GM12891 (cell line): ENCODE measurements around the gene DDX10.
"Not testable (repeated sequence)": the region's sequence is repeated elsewhere in the genome, so short reads cannot be mapped to it uniquely, and the experiment has no call there.

ENCODE experiments used
- DNase-seq: peaks from one replicate; pipeline ENCODE4 v3.0.0; 2011; ENCODE audit warnings: low spot score; ENCODE audit not compliant: insufficient read length
- FAIRE-seq: peaks from 2 replicates; lab custom pipeline; 2011; peaks lifted over from hg19 to GRCh38; lab: Jason Lieb, UNC
- PAX5 ChIP-seq: IDR thresholded peaks from 2 replicates; pipeline ENCODE4 v1.6.1; 2011; ENCODE audit warnings: low read length, moderate library complexity, mild to moderate bottlenecking; ENCODE audit not compliant: insufficient read depth, severe bottlenecking
- POLR2A ChIP-seq: IDR thresholded peaks from 2 replicates; pipeline ENCODE4 v1.6.1; 2011; ENCODE audit warnings: low read depth, low read length, control low read depth
- POLR2AphosphoS5 ChIP-seq: IDR thresholded peaks from 2 replicates; pipeline ENCODE4 v1.6.1; 2011; ENCODE audit warnings: low read depth, low read length, control low read depth
- POU2F2 ChIP-seq: IDR thresholded peaks from 2 replicates; pipeline ENCODE4 v1.6.1; 2011; ENCODE audit warnings: low read depth, mild to moderate bottlenecking, control low read depth, low read length, moderate library complexity
- SPI1 ChIP-seq: IDR thresholded peaks from 2 replicates; pipeline ENCODE4 v1.6.1; 2011; ENCODE audit warnings: low read depth, low read length, control low read depth
- TAF1 ChIP-seq: IDR thresholded peaks from 2 replicates; pipeline ENCODE4 v1.6.1; 2011; ENCODE audit warnings: low read depth, low read length, control low read depth

DDX10 gene

GRCh38 chr11:108768370-108768769 lies 103.5 kb downstream of the DDX10 start:
- DNase-seq (no peak), FAIRE-seq (no peak)
- TF ChIP-seq POLR2AphosphoS5 (no peak), POU2F2 (no peak), SPI1 (no peak), PAX5 (no peak), TAF1 (no peak), POLR2A (no peak)

- no peak for DNase-seq
- FAIRE-seq: no peak
- TF ChIP-seq POLR2AphosphoS5 (no peak), POLR2A (no peak), TAF1 (no peak), POU2F2 (no peak), SPI1 (no peak), PAX5 (no peak)
Observed at GRCh38 chr11:108768964-108769363, 104.1 kb downstream of the DDX10 start.

- TF ChIP-seq POLR2AphosphoS5: no peak
- TF ChIP-seq SPI1: no peak
- no peak for TF ChIP-seq POU2F2
- TF ChIP-seq PAX5: no peak
- TF ChIP-seq POLR2A: no peak
- TF ChIP-seq TAF1: no peak
- FAIRE-seq (no peak), DNase-seq (no peak)
Observed at GRCh38 chr11:108774037-108774730, 109.3 kb downstream of the DDX10 start.

GRCh38 chr11:108775324-108775723 lies 110.5 kb downstream of the DDX10 start:
- DNase-seq (no peak), FAIRE-seq (no peak)
- TF ChIP-seq SPI1 (no peak), POLR2AphosphoS5 (no peak), POLR2A (no peak), POU2F2 (no peak), PAX5 (no peak), TAF1 (no peak)

- not testable (repeated sequence) for FAIRE-seq, DNase-seq
Observed at GRCh38 chr11:108779147-108779546, 114.3 kb downstream of the DDX10 start.

GRCh38 chr11:108780119-108780518 lies 115.2 kb downstream of the DDX10 start:
- FAIRE-seq: no peak

GRCh38 chr11:108781946-108782345 lies 117.1 kb downstream of the DDX10 start:
- TF ChIP-seq POLR2A (no peak), PAX5 (no peak), POLR2AphosphoS5 (no peak), SPI1 (no peak), POU2F2 (no peak), TAF1 (no peak)
- no peak for FAIRE-seq
- DNase-seq: no peak

More at GRCh38 chr11:108780119-108780518, 115.2 kb downstream of the DDX10 start:
- no peak for DNase-seq
- TF ChIP-seq TAF1 (no peak), POLR2A (no peak), POLR2AphosphoS5 (no peak), SPI1 (no peak), POU2F2 (no peak), PAX5 (no peak)

- DNase-seq (no peak), FAIRE-seq (peak; percentile 63)
- TF ChIP-seq POU2F2: no peak
- no peak for TF ChIP-seq SPI1
- TF ChIP-seq PAX5: no peak
- no peak for TF ChIP-seq POLR2AphosphoS5
- no peak for TF ChIP-seq TAF1
- TF ChIP-seq POLR2A: no peak
Observed at GRCh38 chr11:108786281-108786990, 121.6 kb downstream of the DDX10 start.

- FAIRE-seq (no peak), DNase-seq (no peak)
- TF ChIP-seq POLR2A (no peak), PAX5 (no peak), SPI1 (no peak), TAF1 (no peak), POLR2AphosphoS5 (no peak), POU2F2 (no peak)
Observed at GRCh38 chr11:108787105-108787504, 122.2 kb downstream of the DDX10 start.

GRCh38 chr11:108788565-108789199 lies 123.8 kb downstream of the DDX10 start:
- TF ChIP-seq PAX5: no peak
- no peak for TF ChIP-seq TAF1
- no peak for TF ChIP-seq POLR2AphosphoS5
- no peak for TF ChIP-seq POU2F2
- no peak for TF ChIP-seq POLR2A
- no peak for TF ChIP-seq SPI1
- FAIRE-seq (peak; percentile 79), DNase-seq (no peak)
